ENCODE results near the gene ERICH2. TPM values are rescaled to one million over a fixed set of nuclear protein-coding genes. Genes with fewer than 3 reads are reported as not detected.
"Not testable (repeated sequence)": the region's sequence is repeated elsewhere in the genome, so short reads cannot be mapped to it uniquely, and the experiment has no call there.

Gene ERICH2
- total RNA-seq, 1 experiment from 2014 or later = 1.1 TPM

- TF ChIP-seq, protein P1, sequence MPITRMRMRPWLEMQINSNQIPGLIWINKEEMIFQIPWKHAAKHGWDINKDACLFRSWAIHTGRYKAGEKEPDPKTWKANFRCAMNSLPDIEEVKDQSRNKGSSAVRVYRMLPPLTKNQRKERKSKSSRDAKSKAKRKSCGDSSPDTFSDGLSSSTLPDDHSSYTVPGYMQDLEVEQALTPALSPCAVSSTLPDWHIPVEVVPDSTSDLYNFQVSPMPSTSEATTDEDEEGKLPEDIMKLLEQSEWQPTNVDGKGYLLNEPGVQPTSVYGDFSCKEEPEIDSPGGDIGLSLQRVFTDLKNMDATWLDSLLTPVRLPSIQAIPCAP (CRISPR knock-in tag; IDR thresholded peaks at IDR 0.05) = no peak
- TF ChIP-seq RELA (CRISPR knock-in tag; IDR thresholded peaks at IDR 0.05; ENCODE audit: borderline replicate concordance) (no peak), NFE2L1 (CRISPR knock-in tag; IDR thresholded peaks at IDR 0.05) (no peak), CDX4 (CRISPR knock-in tag; IDR thresholded peaks at IDR 0.05; ENCODE audit: borderline replicate concordance) (no peak), TP53 (CRISPR knock-in tag; IDR thresholded peaks at IDR 0.05) (no peak)
Measured at GRCh38 chr2:170745305-170745704, 24.9 kb upstream of the ERICH2 start (continued).

- POLR2A ChIA-PET = no interaction called here
- Mint-ChIP-seq H3K4me1 (peaks cover 9% of the 10 kb centered on the region), H3K27ac (no peak overlapping the region), H3K27me3 (ENCODE audit: low read depth) (no peaks in the 10 kb centered on the region), H3K9me3 (no peaks in the 10 kb centered on the region), H3K4me3 (no peak overlapping the region), H3K36me3 (no peaks in the 10 kb centered on the region)
- ATAC-seq = no peak
- DNase-seq (ENCODE audit: low spot score) = no peak
- CTCF ChIA-PET = no interaction called here
- TF ChIP-seq USF2 (CRISPR knock-in tag; IDR thresholded peaks at IDR 0.05) = no peak
- TF ChIP-seq TEAD4 (CRISPR knock-in tag; IDR thresholded peaks at IDR 0.05) = no peak
- no peak for TF ChIP-seq ZNF532 (CRISPR knock-in tag; IDR thresholded peaks at IDR 0.05; ENCODE audit: borderline replicate concordance)
- no peak for TF ChIP-seq ZNF396 (CRISPR knock-in tag; IDR thresholded peaks at IDR 0.05; ENCODE audit: borderline replicate concordance)
- no peak for TF ChIP-seq MYBL2 (CRISPR knock-in tag; IDR thresholded peaks at IDR 0.05)
- TF ChIP-seq KAT7 (CRISPR knock-in tag; IDR thresholded peaks at IDR 0.05; ENCODE audit: borderline replicate concordance) = no peak
- no peak for TF ChIP-seq GTF2I (CRISPR knock-in tag; conservative IDR thresholded peaks at IDR 0.05)
Measured at GRCh38 chr2:170747921-170748320, 22.3 kb upstream of the ERICH2 start.

DNA sequence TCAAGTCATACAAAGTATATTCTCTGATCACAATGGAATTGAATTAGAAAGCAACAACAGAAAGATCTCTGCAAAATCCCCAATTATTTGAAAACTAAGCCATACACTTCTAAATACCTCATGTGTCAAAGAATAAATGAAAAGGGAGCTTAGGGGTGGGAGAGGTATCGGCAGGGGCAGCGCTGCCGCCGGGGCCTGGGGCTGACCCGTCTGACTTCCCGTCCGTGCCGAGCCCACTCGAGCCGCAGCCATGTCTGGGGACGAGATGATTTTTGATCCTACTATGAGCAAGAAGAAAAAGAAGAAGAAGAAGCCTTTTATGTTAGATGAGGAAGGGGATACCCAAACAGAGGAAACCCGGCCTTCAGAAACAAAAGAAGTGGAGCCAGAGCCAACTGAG is 18.6 kb upstream of the ERICH2 start:
- H3K36me3 Mint-ChIP-seq; H3K27ac Mint-ChIP-seq; H3K4me3 Mint-ChIP-seq; H3K4me1 Mint-ChIP-seq; POLR2A ChIA-PET; ATAC-seq; H3K27me3 Mint-ChIP-seq (ENCODE audit: low read depth); CTCF ChIA-PET; H3K9me3 Mint-ChIP-seq; DNase-seq (ENCODE audit: low spot score): not testable (repeated sequence)

- Mint-ChIP-seq H3K27ac (no peak overlapping the region), H3K9me3 (no peaks in the 10 kb centered on the region), H3K4me3 (no peak overlapping the region), H3K36me3 (no peaks in the 10 kb centered on the region), H3K27me3 (ENCODE audit: low read depth) (no peaks in the 10 kb centered on the region; the same call in 1 of the 2 replicates), H3K4me1 (peaks cover 25% of the 10 kb centered on the region)
- POLR2A ChIA-PET = no interaction called here
- CTCF ChIA-PET = interaction anchor here (0.7 kb wide), 1 partner anchor 38 kb away, joined by 4 read pairs; no protein-coding TSS in a partner anchor
- DNase-seq (ENCODE audit: low spot score) (no peak), ATAC-seq (no peak)
- TF ChIP-seq MAX (CRISPR knock-in tag; IDR thresholded peaks at IDR 0.05) (no peak), ZNF121 (CRISPR knock-in tag; IDR thresholded peaks at IDR 0.05) (no peak), ELF4 (CRISPR knock-in tag; IDR thresholded peaks at IDR 0.05; ENCODE audit: low read depth) (no peak)
- TF ChIP-seq, protein P1 (CRISPR knock-in tag; IDR thresholded peaks at IDR 0.05) = no peak
Measured at GRCh38 chr2:170761572-170761971, 8.6 kb upstream of the ERICH2 start.

Measured in WTC11 (cell line).